HepG2 (cell line): ENCODE measurements around the gene GADD45G. TPM values are rescaled to one million over a fixed set of nuclear protein-coding genes. Genes with fewer than 3 reads are reported as not detected.
A peak's percentile ranks its signal among the peaks of the same experiment; 100 is the strongest.

ENCODE experiments used
- FOXK1 ChIP-seq: sonication (generic); formaldehyde crosslinking; IDR thresholded peaks from 2 replicates; pipeline ENCODE4 v1.4.0; 2020; ENCODE audit warnings: low read depth, missing genetic modification reagents, borderline replicate concordance
- GABPA ChIP-seq, 2 experiments: IDR thresholded peaks; 2 replicates each; pipeline ENCODE4 v1.6.1; 2011 to 2016; ENCODE audit warnings: low read depth in 2 of 2, low read length in 1 of 2, missing biosample characterization in 1 of 2, missing genetic modification characterization in 1 of 2
- GABPB1 ChIP-seq: IDR thresholded peaks from 2 replicates; pipeline ENCODE4 v1.6.1; 2016; ENCODE audit warnings: mild to moderate bottlenecking, missing genetic modification reagents, moderate library complexity, missing compliant biosample characterization
- HDAC1 ChIP-seq: sonication (generic); formaldehyde crosslinking; IDR thresholded peaks from 2 replicates; pipeline ENCODE4 v1.5.1; 2020; ENCODE audit warnings: mild to moderate bottlenecking, missing genetic modification reagents
- JUN ChIP-seq: sonication (generic); formaldehyde crosslinking; IDR thresholded peaks from 2 replicates; pipeline ENCODE4 v1.4.0; 2020; ENCODE audit warnings: mild to moderate bottlenecking, missing genetic modification reagents
- MED8 ChIP-seq: sonication (generic); formaldehyde crosslinking; IDR thresholded peaks from 2 replicates; pipeline ENCODE4 v1.8.1; 2023; ENCODE audit warnings: mild to moderate bottlenecking, missing genetic modification reagents; ENCODE audit not compliant: insufficient replicate concordance
- NR2F2 ChIP-seq: IDR thresholded peaks from 2 replicates; pipeline ENCODE4 v1.6.1; 2012; ENCODE audit warnings: low read depth, inconsistent platforms, borderline replicate concordance
- PRDM15 ChIP-seq: sonication (generic); formaldehyde crosslinking; IDR thresholded peaks from 2 replicates; pipeline ENCODE4 v1.4.0; 2020; ENCODE audit warnings: missing genetic modification reagents
- RBAK ChIP-seq: sonication (generic); formaldehyde crosslinking; IDR thresholded peaks from 2 replicates; pipeline ENCODE4 v1.5.1; 2020; ENCODE audit warnings: mild to moderate bottlenecking, missing genetic modification reagents
- THAP11 ChIP-seq: IDR thresholded peaks from 2 replicates; pipeline ENCODE4 v1.6.1; 2016; ENCODE audit warnings: missing biosample characterization, missing genetic modification reagents
- XRCC5 ChIP-seq: fragments of 200-400 bp; formaldehyde crosslinking; optimal IDR thresholded peaks from 2 replicates; pipeline ENCODE3; 2017; ENCODE audit warnings: mild to moderate bottlenecking, low read length
- ZBTB1 ChIP-seq: sonication (generic); formaldehyde crosslinking; IDR thresholded peaks from 2 replicates; pipeline ENCODE4 v1.4.0; 2020; ENCODE audit warnings: missing genetic modification reagents, borderline replicate concordance
- ZNF12 ChIP-seq: sonication (generic); formaldehyde crosslinking; IDR thresholded peaks from 2 replicates; pipeline ENCODE4 v1.5.0; 2020; ENCODE audit warnings: missing genetic modification reagents
- ZNF274 ChIP-seq: sonication (generic); formaldehyde crosslinking; IDR thresholded peaks from 2 replicates; pipeline ENCODE4 v1.5.1; 2020; ENCODE audit warnings: mild to moderate bottlenecking, missing genetic modification reagents
- ZNF329 ChIP-seq: sonication (generic); formaldehyde crosslinking; IDR thresholded peaks from 2 replicates; pipeline ENCODE4 v1.9.0; 2021; ENCODE audit warnings: low read depth, mild to moderate bottlenecking, missing genetic modification reagents
- ZNF468 ChIP-seq: sonication (generic); formaldehyde crosslinking; IDR thresholded peaks from 2 replicates; pipeline ENCODE4 v1.8.0; 2022; ENCODE audit warnings: mild to moderate bottlenecking, moderate library complexity, missing genetic modification reagents
- ZNF569 ChIP-seq: sonication (generic); formaldehyde crosslinking; IDR thresholded peaks from 2 replicates; pipeline ENCODE4 v1.5.0; 2020; ENCODE audit warnings: mild to moderate bottlenecking, missing genetic modification reagents, moderate library complexity, borderline replicate concordance
- ZNF577 ChIP-seq: sonication (generic); formaldehyde crosslinking; IDR thresholded peaks from 2 replicates; pipeline ENCODE4 v1.4.0; 2020; ENCODE audit warnings: mild to moderate bottlenecking, low read depth, missing genetic modification reagents, borderline replicate concordance
- ZNF605 ChIP-seq: sonication (generic); formaldehyde crosslinking; IDR thresholded peaks from 2 replicates; pipeline ENCODE4 v1.8.0; 2022; ENCODE audit warnings: mild to moderate bottlenecking, missing genetic modification reagents
- ZNF660 ChIP-seq: sonication (generic); formaldehyde crosslinking; IDR thresholded peaks from 2 replicates; pipeline ENCODE4 v1.5.1; 2020; ENCODE audit warnings: mild to moderate bottlenecking, low read depth, missing genetic modification reagents, borderline replicate concordance
- polyA plus RNA-seq, 8 experiments: library from polyadenylated mRNA; depleted of rRNA in 3 of 8; stranded (reverse) in 7 of 8; unstranded in 1 of 8; fragments of >200 nt; fragmentation: Illumina TruSeq in 4 of 8; extraction: Trizol in 4 of 8; gene quantifications; 2 replicates each; pipeline versions ENCODE4 v1.2.1 to v1.2.3, GENCODE V29; 2011 to 2016; ENCODE audit warnings: low read depth in 4 of 8, missing spikeins in 1 of 8, mixed read lengths in 1 of 8; ENCODE audit not compliant: insufficient read depth in 1 of 8
- total RNA-seq, 5 experiments: library from RNA; depleted of rRNA; stranded (reverse); fragments of >200 nt; fragmentation: Illumina TruSeq; extraction: Trizol; gene quantifications; 2 replicates each; pipeline ENCODE4 v1.2.3, GENCODE V29; 2016; ENCODE audit warnings: low read depth in 1 of 5
- TF ChIP-seq, protein P1 (sequence below): sonication (generic); formaldehyde crosslinking; IDR thresholded peaks from 2 replicates; pipeline ENCODE4 v1.5.1; 2020; ENCODE audit warnings: mild to moderate bottlenecking, missing genetic modification reagents, borderline replicate concordance

Gene GADD45G
- total and polyA plus RNA-seq, 2 of the 13 experiments (the other 11 are each of a cell fraction or from before 2014, with no cell fraction given): not detected

DNA sequence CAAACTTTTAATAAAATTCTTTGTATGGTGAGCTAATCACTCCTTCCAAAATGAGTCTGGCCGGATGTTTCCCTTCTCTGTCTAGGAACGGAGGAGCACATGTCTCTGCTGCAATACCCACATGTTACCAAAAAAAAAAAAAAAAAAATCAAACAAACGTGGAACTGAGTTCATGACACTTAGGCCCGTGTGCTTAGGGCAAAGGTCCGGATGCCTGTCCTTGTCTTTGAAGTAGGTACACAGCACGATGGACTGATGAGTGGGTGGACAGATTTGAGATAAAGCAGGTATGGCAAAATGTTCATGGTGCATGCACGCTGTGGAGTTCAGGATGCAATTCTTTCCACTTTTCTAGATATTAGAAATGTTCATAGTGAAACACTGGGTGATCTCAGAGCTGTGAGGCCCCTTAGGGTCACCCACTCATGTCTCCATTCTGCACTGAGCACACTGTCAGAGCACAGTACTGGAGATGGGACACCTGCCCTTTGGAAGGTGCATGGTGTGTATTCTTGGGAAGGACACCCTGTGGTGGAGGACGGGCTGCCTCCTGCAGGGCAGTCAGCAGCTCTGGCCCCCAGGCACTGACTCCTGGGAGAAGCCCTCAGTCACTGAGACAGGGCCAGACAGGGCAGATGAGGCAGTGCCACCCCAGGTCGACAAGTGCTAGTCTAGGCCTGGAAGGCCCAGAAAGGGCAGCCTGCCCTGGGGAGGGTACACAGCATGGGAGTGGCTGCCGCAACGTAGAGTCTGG lies 43.6 kb downstream of the GADD45G start (continued):
- TF ChIP-seq PRDM15 (CRISPR knock-in tag): no peak
- peak; percentile 95 for TF ChIP-seq NR2F2
- TF ChIP-seq ZNF12 (CRISPR knock-in tag): peak; percentile 59; the same call in 1 of the 2 replicates
- no peak for TF ChIP-seq JUN
- TF ChIP-seq GABPA (IDR thresholded peaks at IDR 0.05; ENCODE audit: low read depth, low read length): no peak
- peak; percentile 56 for TF ChIP-seq GABPA (CRISPR knock-in tag; IDR thresholded peaks at IDR 0.05; ENCODE audit: low read depth)
- peak; percentile 92 for TF ChIP-seq HDAC1
- no peak for TF ChIP-seq ZNF569 (CRISPR knock-in tag)
- TF ChIP-seq THAP11 (CRISPR knock-in tag): peak; percentile 61; the same call in 1 of the 2 replicates
- no peak for TF ChIP-seq XRCC5
- TF ChIP-seq RBAK (CRISPR knock-in tag): no peak
- no peak for TF ChIP-seq ZNF577
- peak; percentile 89; the same call in 1 of the 2 replicates for TF ChIP-seq FOXK1 (CRISPR knock-in tag)
- TF ChIP-seq, protein P1, sequence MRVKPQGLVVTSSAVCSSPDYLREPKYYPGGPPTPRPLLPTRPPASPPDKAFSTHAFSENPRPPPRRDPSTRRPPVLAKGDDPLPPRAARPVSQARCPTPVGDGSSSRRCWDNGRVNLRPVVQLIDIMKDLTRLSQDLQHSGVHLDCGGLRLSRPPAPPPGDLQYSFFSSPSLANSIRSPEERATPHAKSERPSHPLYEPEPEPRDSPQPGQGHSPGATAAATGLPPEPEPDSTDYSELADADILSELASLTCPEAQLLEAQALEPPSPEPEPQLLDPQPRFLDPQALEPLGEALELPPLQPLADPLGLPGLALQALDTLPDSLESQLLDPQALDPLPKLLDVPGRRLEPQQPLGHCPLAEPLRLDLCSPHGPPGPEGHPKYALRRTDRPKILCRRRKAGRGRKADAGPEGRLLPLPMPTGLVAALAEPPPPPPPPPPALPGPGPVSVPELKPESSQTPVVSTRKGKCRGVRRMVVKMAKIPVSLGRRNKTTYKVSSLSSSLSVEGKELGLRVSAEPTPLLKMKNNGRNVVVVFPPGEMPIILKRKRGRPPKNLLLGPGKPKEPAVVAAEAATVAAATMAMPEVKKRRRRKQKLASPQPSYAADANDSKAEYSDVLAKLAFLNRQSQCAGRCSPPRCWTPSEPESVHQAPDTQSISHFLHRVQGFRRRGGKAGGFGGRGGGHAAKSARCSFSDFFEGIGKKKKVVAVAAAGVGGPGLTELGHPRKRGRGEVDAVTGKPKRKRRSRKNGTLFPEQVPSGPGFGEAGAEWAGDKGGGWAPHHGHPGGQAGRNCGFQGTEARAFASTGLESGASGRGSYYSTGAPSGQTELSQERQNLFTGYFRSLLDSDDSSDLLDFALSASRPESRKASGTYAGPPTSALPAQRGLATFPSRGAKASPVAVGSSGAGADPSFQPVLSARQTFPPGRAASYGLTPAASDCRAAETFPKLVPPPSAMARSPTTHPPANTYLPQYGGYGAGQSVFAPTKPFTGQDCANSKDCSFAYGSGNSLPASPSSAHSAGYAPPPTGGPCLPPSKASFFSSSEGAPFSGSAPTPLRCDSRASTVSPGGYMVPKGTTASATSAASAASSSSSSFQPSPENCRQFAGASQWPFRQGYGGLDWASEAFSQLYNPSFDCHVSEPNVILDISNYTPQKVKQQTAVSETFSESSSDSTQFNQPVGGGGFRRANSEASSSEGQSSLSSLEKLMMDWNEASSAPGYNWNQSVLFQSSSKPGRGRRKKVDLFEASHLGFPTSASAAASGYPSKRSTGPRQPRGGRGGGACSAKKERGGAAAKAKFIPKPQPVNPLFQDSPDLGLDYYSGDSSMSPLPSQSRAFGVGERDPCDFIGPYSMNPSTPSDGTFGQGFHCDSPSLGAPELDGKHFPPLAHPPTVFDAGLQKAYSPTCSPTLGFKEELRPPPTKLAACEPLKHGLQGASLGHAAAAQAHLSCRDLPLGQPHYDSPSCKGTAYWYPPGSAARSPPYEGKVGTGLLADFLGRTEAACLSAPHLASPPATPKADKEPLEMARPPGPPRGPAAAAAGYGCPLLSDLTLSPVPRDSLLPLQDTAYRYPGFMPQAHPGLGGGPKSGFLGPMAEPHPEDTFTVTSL (CRISPR knock-in tag): peak; percentile 82; the same call in 1 of the 2 replicates
- TF ChIP-seq MED8 (CRISPR knock-in tag): no peak
- no peak for TF ChIP-seq ZNF660 (CRISPR knock-in tag)
- no peak for TF ChIP-seq ZNF468 (CRISPR knock-in tag)
- no peak for TF ChIP-seq ZBTB1
- TF ChIP-seq ZNF274 (CRISPR knock-in tag): no peak
- TF ChIP-seq ZNF329 (CRISPR knock-in tag): no peak
- TF ChIP-seq GABPB1: 0 out of 2 replicates have a peak, but pooled peaks have one; percentile 52
- no peak for TF ChIP-seq ZNF605
